Embryonic facial prominence (tissue), 1 donor: Measurements from ENCODE around the gene OXCT2.
"Not testable (repeated sequence)": the region's sequence is repeated elsewhere in the genome, so short reads cannot be mapped to it uniquely, and the experiment has no call there.

Experiments used
- DNase-seq: peaks from one replicate; pipeline ENCODE4 v3.0.0-alpha.2; 2016; ENCODE audit errors: extremely low spot score

The OXCT2 gene

GRCh38 chr1:39787468-39787867 lies 16.3 kb upstream of the OXCT2 start:
- no peak for DNase-seq

- not testable (repeated sequence) for DNase-seq
Observed at GRCh38 chr1:39787108-39787375, 15.9 kb upstream of the OXCT2 start.

- DNase-seq: not testable (repeated sequence)
Observed at GRCh38 chr1:39786303-39787107, 15.4 kb upstream of the OXCT2 start.

GRCh38 chr1:39782685-39783084 lies 11.5 kb upstream of the OXCT2 start:
- DNase-seq: not testable (repeated sequence)

GRCh38 chr1:39782103-39782502 lies 11.0 kb upstream of the OXCT2 start:
- no peak for DNase-seq

- no peak for DNase-seq
Observed at GRCh38 chr1:39781349-39781715, 10.2 kb upstream of the OXCT2 start.

GRCh38 chr1:39779821-39780220 lies 8.7 kb upstream of the OXCT2 start:
- no peak for DNase-seq

- DNase-seq: no peak
Observed at GRCh38 chr1:39779137-39779536, 8.0 kb upstream of the OXCT2 start.

- not testable (repeated sequence) for DNase-seq
Observed at GRCh38 chr1:39778463-39779099, 7.4 kb upstream of the OXCT2 start.

- not testable (repeated sequence) for DNase-seq
Observed at GRCh38 chr1:39777896-39778295, 6.7 kb upstream of the OXCT2 start.

GRCh38 chr1:39777306-39777705 lies 6.2 kb upstream of the OXCT2 start:
- DNase-seq: no peak

GRCh38 chr1:39776886-39777285 lies 5.7 kb upstream of the OXCT2 start:
- DNase-seq: no peak

- DNase-seq: no peak
Observed at GRCh38 chr1:39776400-39776713, 5.2 kb upstream of the OXCT2 start.

- not testable (repeated sequence) for DNase-seq
Observed at GRCh38 chr1:39775676-39776399, 4.7 kb upstream of the OXCT2 start.

- DNase-seq: not testable (repeated sequence)
Observed at GRCh38 chr1:39775141-39775540, 4.0 kb upstream of the OXCT2 start.

- not testable (repeated sequence) for DNase-seq
Observed at GRCh38 chr1:39773369-39773979, 2.3 kb upstream of the OXCT2 start.

GRCh38 chr1:39770100-39771021 lies 787 bp downstream of the OXCT2 start:
- DNase-seq: not testable (repeated sequence)

- DNase-seq: not testable (repeated sequence)
Observed at GRCh38 chr1:39769502-39769901, 1.6 kb downstream of the OXCT2 start.

- not testable (repeated sequence) for DNase-seq
Observed at GRCh38 chr1:39766466-39766865, 4.7 kb downstream of the OXCT2 start.

GRCh38 chr1:39764512-39764911 lies 6.6 kb downstream of the OXCT2 start:
- not testable (repeated sequence) for DNase-seq

GRCh38 chr1:39763619-39764374 lies 7.4 kb downstream of the OXCT2 start:
- DNase-seq: not testable (repeated sequence)
